Suprapubic skin (tissue), 4 donors: ENCODE measurements around the gene ELN. TPM values are rescaled to one million over a fixed set of nuclear protein-coding genes. Genes with fewer than 3 reads are reported as not detected.

Source experiments
- DNase-seq, 2 donors: peaks; one replicate each; pipeline ENCODE4 v3.0.0-alpha.2; 2019; ENCODE audit warnings: low spot score in 2 of 2
- H3K27ac ChIP-seq: fragments of 200-600 bp; sonication (generic); one replicate; pipeline ENCODE4 v1.5.1; 2019
- H3K27me3 ChIP-seq: fragments of 200-600 bp; sonication (generic); one replicate; pipeline ENCODE4 v1.5.1; 2019
- H3K36me3 ChIP-seq: fragments of 200-600 bp; sonication (generic); one replicate; pipeline ENCODE4 v1.5.1; 2019
- H3K4me1 ChIP-seq: fragments of 200-600 bp; sonication (generic); one replicate; pipeline ENCODE4 v1.5.1; 2019
- H3K4me3 ChIP-seq: fragments of 200-600 bp; sonication (generic); one replicate; pipeline ENCODE4 v1.5.1; 2019; ENCODE audit warnings: mild to moderate bottlenecking
- H3K9me3 ChIP-seq: fragments of 200-600 bp; sonication (generic); one replicate; pipeline ENCODE4 v1.5.1; 2019
- EP300 ChIP-seq: sonication (generic); formaldehyde crosslinking; IDR thresholded peaks from one replicate; pipeline ENCODE4 v1.6.1; 2017; ENCODE audit warnings: antibody characterized with exemption
- POLR2A ChIP-seq, 2 donors: fragments of 450-650 bp; IDR thresholded peaks; one replicate each; pipeline ENCODE4 v1.6.1; 2017; ENCODE audit warnings: antibody characterized with exemption in 2 of 2, mild to moderate bottlenecking in 2 of 2, moderate library complexity in 2 of 2
- POLR2AphosphoS5 ChIP-seq, 3 donors: sonication (generic); formaldehyde crosslinking; IDR thresholded peaks; one replicate each; pipeline ENCODE4 v1.6.1; 2017; ENCODE audit warnings: antibody characterized with exemption in 3 of 3
- WGBS: methylation state at CpG from one replicate; pipeline ENCODE4 v1.1.5; 2018; 5-methylcytosine and 5-hydroxymethylcytosine counted together
- total RNA-seq, 4 donors: library from RNA; depleted of rRNA; stranded (reverse); fragments of >200 nt; gene quantifications; one replicate each; pipeline ENCODE4 v1.1.0, GENCODE V29; 2016
- TF ChIP-seq, protein P1 (sequence below), 2 donors: fragments of 200-600 bp in 1 of 2; fragments of 450-650 bp in 1 of 2; sonication (generic) in 1 of 2; IDR thresholded peaks; one replicate each; pipeline ENCODE4 v1.5.1; 2016 to 2019; ENCODE audit warnings: antibody characterized with exemption in 2 of 2, mild to moderate bottlenecking in 1 of 2, moderate library complexity in 1 of 2

ELN gene
- total RNA-seq, 4 donors from 2014 or later: 7.7 to 30.7 (median 25.1) TPM

DNA sequence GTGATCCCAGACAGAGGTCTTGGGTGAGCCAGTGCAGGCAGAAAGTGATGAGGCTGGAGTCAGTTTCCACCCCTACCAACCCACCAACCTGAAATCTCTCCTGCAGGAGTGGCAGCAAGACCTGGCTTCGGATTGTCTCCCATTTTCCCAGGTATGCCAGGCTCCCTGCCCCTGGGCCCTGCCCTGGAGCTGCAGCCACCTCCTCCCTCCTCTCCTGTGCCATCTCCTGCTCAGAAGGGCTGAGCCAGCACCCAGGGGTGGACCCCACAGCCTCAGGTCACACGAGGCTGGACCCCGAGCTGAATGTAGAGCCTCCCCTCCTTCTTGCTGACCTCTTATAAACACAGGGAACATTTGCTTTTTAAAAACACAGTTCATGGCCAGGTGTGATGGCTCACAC is 38.7 kb downstream of the ELN start:
- WGBS: 71% methylated on average over 3 of the region's 3 CpGs
- no peak overlapping the region for H3K4me3 ChIP-seq
- peaks cover 14% of the 10 kb centered on the region for H3K36me3 ChIP-seq
- peaks cover 15% of the 10 kb centered on the region for H3K4me1 ChIP-seq
- DNase-seq: no peak
- no peaks in the 10 kb centered on the region for H3K27me3 ChIP-seq
- no peaks in the 10 kb centered on the region for H3K9me3 ChIP-seq
- no peak for TF ChIP-seq POLR2A (IDR thresholded peaks at IDR 0.05)
- TF ChIP-seq, protein P1, sequence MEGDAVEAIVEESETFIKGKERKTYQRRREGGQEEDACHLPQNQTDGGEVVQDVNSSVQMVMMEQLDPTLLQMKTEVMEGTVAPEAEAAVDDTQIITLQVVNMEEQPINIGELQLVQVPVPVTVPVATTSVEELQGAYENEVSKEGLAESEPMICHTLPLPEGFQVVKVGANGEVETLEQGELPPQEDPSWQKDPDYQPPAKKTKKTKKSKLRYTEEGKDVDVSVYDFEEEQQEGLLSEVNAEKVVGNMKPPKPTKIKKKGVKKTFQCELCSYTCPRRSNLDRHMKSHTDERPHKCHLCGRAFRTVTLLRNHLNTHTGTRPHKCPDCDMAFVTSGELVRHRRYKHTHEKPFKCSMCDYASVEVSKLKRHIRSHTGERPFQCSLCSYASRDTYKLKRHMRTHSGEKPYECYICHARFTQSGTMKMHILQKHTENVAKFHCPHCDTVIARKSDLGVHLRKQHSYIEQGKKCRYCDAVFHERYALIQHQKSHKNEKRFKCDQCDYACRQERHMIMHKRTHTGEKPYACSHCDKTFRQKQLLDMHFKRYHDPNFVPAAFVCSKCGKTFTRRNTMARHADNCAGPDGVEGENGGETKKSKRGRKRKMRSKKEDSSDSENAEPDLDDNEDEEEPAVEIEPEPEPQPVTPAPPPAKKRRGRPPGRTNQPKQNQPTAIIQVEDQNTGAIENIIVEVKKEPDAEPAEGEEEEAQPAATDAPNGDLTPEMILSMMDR (IDR thresholded peaks at IDR 0.05): no peak
- TF ChIP-seq EP300: no peak
- no peak for TF ChIP-seq POLR2AphosphoS5 (IDR thresholded peaks at IDR 0.05)
- H3K27ac ChIP-seq: no peak overlapping the region

DNA sequence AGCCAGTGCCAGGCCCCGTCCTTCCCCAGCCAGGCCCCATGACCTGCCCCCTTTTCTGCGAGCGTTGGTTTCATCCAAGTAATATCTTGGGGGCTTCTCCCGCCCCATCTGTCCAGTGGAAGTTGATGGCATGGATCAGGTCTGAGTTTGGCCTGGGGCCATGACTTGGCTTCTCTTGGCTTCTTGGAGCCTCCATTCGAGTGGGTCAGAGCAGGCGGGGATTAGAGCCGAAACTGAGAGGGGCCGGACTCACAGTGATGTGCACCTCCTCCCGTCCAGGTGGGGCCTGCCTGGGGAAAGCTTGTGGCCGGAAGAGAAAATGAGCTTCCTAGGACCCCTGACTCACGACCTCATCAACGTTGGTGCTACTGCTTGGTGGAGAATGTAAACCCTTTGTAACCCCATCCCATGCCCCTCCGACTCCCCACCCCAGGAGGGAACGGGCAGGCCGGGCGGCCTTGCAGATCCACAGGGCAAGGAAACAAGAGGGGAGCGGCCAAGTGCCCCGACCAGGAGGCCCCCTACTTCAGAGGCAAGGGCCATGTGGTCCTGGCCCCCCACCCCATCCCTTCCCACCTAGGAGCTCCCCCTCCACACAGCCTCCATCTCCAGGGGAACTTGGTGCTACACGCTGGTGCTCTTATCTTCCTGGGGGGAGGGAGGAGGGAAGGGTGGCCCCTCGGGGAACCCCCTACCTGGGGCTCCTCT is 40.6 kb downstream of the ELN start:
- TF ChIP-seq EP300: no peak
- no peak for TF ChIP-seq POLR2A (IDR thresholded peaks at IDR 0.05)
- TF ChIP-seq POLR2AphosphoS5 (IDR thresholded peaks at IDR 0.05): no peak
- TF ChIP-seq, protein P1 (IDR thresholded peaks at IDR 0.05): no peak
- Histone ChIP-seq H3K27ac (no peak overlapping the region), H3K36me3 (peaks cover 6% of the 10 kb centered on the region), H3K4me3 (no peak overlapping the region), H3K27me3 (no peaks in the 10 kb centered on the region), H3K4me1 (peaks cover 5% of the 10 kb centered on the region), H3K9me3 (no peaks in the 10 kb centered on the region)
- DNase-seq: peak in 1 of 2 donors; percentile 70
- 86% methylated on average over 12 of the region's 20 CpGs for WGBS

DNA sequence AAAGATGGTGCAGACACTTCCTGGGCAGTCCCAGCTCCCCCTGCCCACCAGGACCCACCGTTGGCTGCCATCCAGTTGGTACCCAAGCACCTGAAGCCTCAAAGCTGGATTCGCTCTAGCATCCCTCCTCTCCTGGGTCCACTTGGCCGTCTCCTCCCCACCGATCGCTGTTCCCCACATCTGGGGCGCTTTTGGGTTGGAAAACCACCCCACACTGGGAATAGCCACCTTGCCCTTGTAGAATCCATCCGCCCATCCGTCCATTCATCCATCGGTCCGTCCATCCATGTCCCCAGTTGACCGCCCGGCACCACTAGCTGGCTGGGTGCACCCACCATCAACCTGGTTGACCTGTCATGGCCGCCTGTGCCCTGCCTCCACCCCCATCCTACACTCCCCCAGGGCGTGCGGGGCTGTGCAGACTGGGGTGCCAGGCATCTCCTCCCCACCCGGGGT is 41.1 kb downstream of the ELN start:
- Histone ChIP-seq H3K4me1 (peaks cover 5% of the 10 kb centered on the region), H3K27ac (no peak overlapping the region), H3K27me3 (no peaks in the 10 kb centered on the region), H3K4me3 (no peak overlapping the region), H3K9me3 (no peaks in the 10 kb centered on the region), H3K36me3 (peaks cover 3% of the 10 kb centered on the region)
- TF ChIP-seq EP300: no peak
- no peak for TF ChIP-seq POLR2A (IDR thresholded peaks at IDR 0.05)
- TF ChIP-seq, protein P1 (IDR thresholded peaks at IDR 0.05): no peak
- peak in 1 of 2 donors; percentile 64 for DNase-seq
- WGBS: 90% methylated on average over 16 of the region's 16 CpGs

DNA sequence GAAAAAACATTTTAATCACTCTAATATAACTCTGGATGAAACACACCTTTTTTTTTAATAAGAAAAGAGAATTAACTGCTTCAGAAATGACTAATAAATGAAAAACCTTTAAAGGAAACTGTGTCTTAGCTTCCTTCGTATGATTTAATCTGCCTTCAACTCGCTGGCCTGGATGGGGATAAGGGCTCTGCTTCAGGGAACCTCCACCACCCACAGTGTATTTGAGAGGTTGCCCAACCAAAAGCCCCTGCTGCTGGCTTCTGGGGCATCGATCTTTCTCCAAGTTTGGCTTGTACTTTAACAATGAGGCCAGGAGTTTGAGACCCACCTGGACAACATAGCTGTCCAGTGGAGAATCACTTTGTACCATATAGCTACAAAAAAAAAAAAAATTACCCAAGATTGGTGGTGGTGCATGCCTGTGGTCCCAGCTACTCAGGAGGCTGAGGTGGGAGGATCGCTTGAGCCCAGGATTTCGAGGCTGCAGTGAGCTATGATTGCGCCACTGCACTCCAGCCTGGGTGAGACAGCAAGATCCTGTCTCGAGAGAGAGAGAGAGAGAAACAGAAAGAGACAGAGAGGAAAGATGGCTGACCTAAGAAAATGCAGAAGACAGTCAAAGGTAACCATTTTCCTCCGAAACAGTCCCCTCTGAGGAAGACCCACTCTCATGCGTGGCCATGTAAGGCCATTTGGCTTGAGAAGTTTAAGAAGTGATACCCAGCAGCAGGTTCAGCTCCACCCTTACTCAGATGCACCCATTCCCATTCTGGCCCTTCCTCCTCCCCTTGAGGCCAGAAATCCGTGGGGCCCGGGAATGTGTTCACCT is 42.0 kb downstream of the ELN start:
- H3K9me3 ChIP-seq: no peaks in the 10 kb centered on the region
- no peak overlapping the region for H3K27ac ChIP-seq
- peak in 1 of 2 donors; percentile 55 for DNase-seq
- peaks cover 5% of the 10 kb centered on the region for H3K4me1 ChIP-seq
- no peak for TF ChIP-seq EP300
- TF ChIP-seq POLR2AphosphoS5 (IDR thresholded peaks at IDR 0.05): no peak
- no peak for TF ChIP-seq POLR2A (IDR thresholded peaks at IDR 0.05)
- TF ChIP-seq, protein P1 (IDR thresholded peaks at IDR 0.05): no peak
- 74% methylated on average over 11 of the region's 11 CpGs for WGBS
- peaks cover under 1% of the 10 kb centered on the region for H3K36me3 ChIP-seq
- no peaks in the 10 kb centered on the region for H3K27me3 ChIP-seq
- no peak overlapping the region for H3K4me3 ChIP-seq

DNA sequence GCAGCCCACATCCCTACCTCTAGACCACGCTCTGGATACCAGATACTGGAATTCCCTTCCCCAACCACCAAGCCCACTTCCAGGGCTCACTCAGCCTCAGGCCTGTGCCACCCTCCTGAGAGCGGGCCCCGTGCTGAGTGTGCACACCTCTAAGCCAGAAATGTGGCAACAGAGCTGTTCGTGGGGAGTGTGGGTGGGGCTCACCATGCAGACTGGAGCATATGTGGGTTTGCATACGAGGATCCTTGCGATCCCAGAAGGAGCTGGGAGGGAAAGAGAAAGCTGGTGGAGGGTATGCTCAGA is 42.6 kb downstream of the ELN start:
- Histone ChIP-seq H3K27ac (no peak overlapping the region), H3K4me1 (peaks cover 5% of the 10 kb centered on the region), H3K27me3 (no peaks in the 10 kb centered on the region), H3K36me3 (no peaks in the 10 kb centered on the region), H3K4me3 (no peak overlapping the region), H3K9me3 (no peaks in the 10 kb centered on the region)
- 42% methylated on average over 6 of the region's 6 CpGs for WGBS
- TF ChIP-seq POLR2AphosphoS5 (IDR thresholded peaks at IDR 0.05) (no peak), POLR2A (IDR thresholded peaks at IDR 0.05) (no peak), EP300 (no peak)
- TF ChIP-seq, protein P1 (IDR thresholded peaks at IDR 0.05): no peak
- no peak for DNase-seq
